DND-41 (cell line): ENCODE measurements around the gene SLC24A3.

ENCODE experiments used
- CTCF ChIP-seq: IDR thresholded peaks from 2 replicates; pipeline ENCODE4 v1.5.1; 2012; ENCODE audit warnings: borderline replicate concordance, low read length, moderate library complexity, mild to moderate bottlenecking; ENCODE audit not compliant: poor library complexity, severe bottlenecking; ENCODE audit errors: extremely low read depth
- EZH2 ChIP-seq: IDR thresholded peaks from 3 replicates; pipeline ENCODE4 v1.6.1; 2012; ENCODE audit warnings: borderline replicate concordance, low read depth, mild to moderate bottlenecking, moderate library complexity, low read length, inconsistent platforms; ENCODE audit not compliant: severe bottlenecking

GRCh38 chr20:19431316-19431700 is 218.9 kb downstream of the SLC24A3 start:
- TF ChIP-seq CTCF, result no peak
- TF ChIP-seq EZH2, result no peak
